BJ (cell line): ENCODE results near the gene EPHB2. TPM values are rescaled to one million over a fixed set of nuclear protein-coding genes. Genes with fewer than 3 reads are reported as not detected.
"Not testable (repeated sequence)": the region's sequence is repeated elsewhere in the genome, so short reads cannot be mapped to it uniquely, and the experiment has no call there.

Experiments
- CTCF ChIA-PET: fragments of 350-600 bp; formaldehyde crosslinking; extraction: SDS; loops from one replicate; lab custom pipeline; 2021; ENCODE audit warnings: antibody characterized with exemption, inconsistent platforms; lab: Yijun Ruan, JAX
- POLR2A ChIA-PET: fragments of 300-600 bp; sonication (Branson Sonifier 250); formaldehyde crosslinking; extraction: SDS; loops from one replicate; lab custom pipeline; 2021; ENCODE audit warnings: antibody characterized with exemption; lab: Charles Lee
- DNase-seq: peaks from one replicate; pipeline ENCODE4 v3.0.0-alpha.2; 2011; ENCODE audit warnings: low read depth
- H3K27me3 ChIP-seq: 2 replicates; pipeline ENCODE4 v1.6.0; 2011; ENCODE audit warnings: low read length; ENCODE audit not compliant: control insufficient read depth, insufficient read depth
- H3K36me3 ChIP-seq: 2 replicates; pipeline ENCODE4 v1.5.1; 2011; ENCODE audit warnings: low read length; ENCODE audit not compliant: control insufficient read depth, insufficient read depth
- H3K4me3 ChIP-seq: 2 replicates; pipeline ENCODE4 v1.5.1; 2011; ENCODE audit warnings: low read depth, mild to moderate bottlenecking, control low read depth, low read length
- polyA plus RNA-seq: library from polyadenylated mRNA; depleted of rRNA; stranded (reverse); fragments of >200 nt; gene quantifications from 2 replicates; pipeline ENCODE4 v1.2.3, GENCODE V29; 2011
- TF ChIP-seq, protein P1 (sequence below): IDR thresholded peaks from 2 replicates; pipeline ENCODE4 v1.5.1; 2011; ENCODE audit warnings: low read depth, mild to moderate bottlenecking, control low read depth, inconsistent platforms, low read length, moderate library complexity; ENCODE audit not compliant: insufficient read depth

EPHB2 gene
- polyA plus RNA-seq, 1 experiment, result 8.7 TPM

DNA sequence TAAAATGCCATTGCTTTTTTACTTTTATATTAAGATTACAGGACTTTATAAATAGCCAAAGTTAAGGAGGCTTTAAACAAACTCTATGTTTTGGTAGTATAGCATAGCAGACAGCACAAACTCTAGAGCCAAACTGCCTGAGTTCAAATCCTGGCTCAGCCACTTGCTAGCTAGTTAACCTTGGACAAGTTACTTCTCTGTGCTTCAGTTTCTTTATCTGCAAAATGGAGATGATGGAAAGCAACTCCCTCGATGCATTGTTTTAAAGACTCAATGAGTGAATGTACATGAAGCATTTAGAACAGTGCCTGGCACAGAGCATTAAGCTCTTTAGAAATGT lies 36.3 kb upstream of the EPHB2 start:
- Histone ChIP-seq H3K36me3 (no peaks in the 10 kb centered on the region), H3K4me3 (no peak overlapping the region), H3K27me3 (peaks cover 28% of the 10 kb centered on the region)
- ChIA-PET CTCF (interaction anchor here (0.8 to 8.1 kb wide), 22 partner anchors 9 to 509 kb away, joined by 3 to 121 read pairs (median 4); partner anchors contain the start of gene C1QB), POLR2A (no interaction called here)
- TF ChIP-seq, protein P1, sequence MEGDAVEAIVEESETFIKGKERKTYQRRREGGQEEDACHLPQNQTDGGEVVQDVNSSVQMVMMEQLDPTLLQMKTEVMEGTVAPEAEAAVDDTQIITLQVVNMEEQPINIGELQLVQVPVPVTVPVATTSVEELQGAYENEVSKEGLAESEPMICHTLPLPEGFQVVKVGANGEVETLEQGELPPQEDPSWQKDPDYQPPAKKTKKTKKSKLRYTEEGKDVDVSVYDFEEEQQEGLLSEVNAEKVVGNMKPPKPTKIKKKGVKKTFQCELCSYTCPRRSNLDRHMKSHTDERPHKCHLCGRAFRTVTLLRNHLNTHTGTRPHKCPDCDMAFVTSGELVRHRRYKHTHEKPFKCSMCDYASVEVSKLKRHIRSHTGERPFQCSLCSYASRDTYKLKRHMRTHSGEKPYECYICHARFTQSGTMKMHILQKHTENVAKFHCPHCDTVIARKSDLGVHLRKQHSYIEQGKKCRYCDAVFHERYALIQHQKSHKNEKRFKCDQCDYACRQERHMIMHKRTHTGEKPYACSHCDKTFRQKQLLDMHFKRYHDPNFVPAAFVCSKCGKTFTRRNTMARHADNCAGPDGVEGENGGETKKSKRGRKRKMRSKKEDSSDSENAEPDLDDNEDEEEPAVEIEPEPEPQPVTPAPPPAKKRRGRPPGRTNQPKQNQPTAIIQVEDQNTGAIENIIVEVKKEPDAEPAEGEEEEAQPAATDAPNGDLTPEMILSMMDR, result no peak
- DNase-seq, result no peak

- POLR2A ChIA-PET, H3K4me3 ChIP-seq, DNase-seq, H3K36me3 ChIP-seq: not testable (repeated sequence)
- CTCF ChIA-PET, result interaction anchor here (0.6 to 8.1 kb wide), 8 partner anchors 13 to 288 kb away, joined by 3 to 121 read pairs (median 5); no protein-coding TSS in a partner anchor
- H3K27me3 ChIP-seq, result peaks cover 22% of the 10 kb centered on the region
These were observed 34.5 kb upstream of the EPHB2 start for GRCh38 chr1:22676151-22676550.

DNA sequence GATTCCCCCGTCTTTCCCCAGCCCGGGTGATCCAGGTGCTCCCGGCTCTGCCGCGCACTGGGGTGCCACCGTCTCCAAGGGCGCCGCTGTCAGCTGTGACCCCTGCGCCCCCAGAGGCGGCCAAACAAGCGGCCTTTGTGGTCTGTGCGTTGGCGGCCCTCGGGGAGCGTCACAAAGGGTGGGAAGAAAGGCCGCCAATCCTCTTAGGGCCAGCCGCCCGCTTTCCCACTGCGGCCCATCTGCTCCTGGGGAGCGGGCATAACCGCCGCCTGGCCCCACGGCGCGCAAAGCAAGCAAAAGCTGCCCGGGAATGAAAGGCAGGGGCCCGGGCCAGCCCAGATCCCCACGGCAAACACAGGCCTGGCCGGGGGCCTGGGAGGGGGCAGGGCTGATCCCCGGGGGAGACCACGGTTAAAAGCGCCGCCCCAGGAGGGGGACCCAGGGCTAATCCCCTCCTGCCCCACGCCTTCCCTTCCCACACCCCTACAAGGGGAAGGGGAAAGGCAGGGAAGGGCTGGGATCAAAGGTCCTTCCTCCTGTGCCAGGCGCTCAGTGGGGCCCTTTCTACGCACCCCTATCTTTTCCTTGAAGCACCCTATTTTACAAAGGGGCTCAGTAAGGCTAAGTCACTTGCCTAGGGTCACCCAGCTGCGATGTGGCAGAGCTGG lies 33.6 kb upstream of the EPHB2 start:
- no peak for DNase-seq
- POLR2A ChIA-PET, result interaction anchor here (0.5 to 0.6 kb wide), 2 partner anchors 257 to 334 kb away, joined by 3 to 6 read pairs; no protein-coding TSS in a partner anchor
- CTCF ChIA-PET, result interaction anchor here (1.1 to 8.1 kb wide), 6 partner anchors 14 to 287 kb away, joined by 3 to 121 read pairs (median 4); no protein-coding TSS in a partner anchor

DNA sequence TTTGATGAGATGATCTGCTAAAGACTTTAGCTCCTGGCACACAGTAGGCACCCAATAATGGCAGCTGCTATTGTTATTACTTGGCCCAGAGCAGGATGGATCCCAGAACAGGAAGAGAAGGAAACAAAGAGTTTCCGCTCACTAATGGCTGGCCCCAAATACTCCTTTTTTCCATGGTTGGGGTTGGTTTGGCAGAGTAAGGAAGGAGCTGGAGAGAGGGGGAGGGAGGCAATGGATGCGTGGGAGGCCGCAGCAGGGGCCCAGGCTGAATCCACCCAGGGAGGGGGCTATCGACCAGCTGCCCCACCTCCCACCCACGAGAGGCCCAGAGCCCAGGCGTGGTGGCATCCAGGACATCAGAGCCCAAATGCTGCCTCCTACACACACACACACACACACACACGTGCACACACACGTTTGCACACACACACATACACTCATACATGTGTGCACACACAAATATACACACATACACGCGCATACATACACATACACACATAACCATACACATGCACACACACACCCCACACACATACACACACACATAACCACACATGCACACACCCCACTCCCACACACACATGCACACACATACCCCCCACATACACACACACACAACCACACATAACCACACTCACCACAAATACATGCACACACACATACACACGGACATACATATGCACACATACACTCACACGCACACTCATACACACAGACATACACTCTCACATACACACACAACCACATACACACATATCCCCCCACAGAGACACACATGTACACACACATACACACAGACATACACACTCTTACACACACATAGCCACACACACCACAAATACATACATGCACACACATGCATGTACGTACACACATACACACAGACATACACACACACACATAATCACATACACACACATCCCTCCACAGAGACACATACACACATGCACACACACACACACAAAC lies 32.4 kb upstream of the EPHB2 start:
- H3K36me3 ChIP-seq, result no peaks in the 10 kb centered on the region
- no peak overlapping the region for H3K4me3 ChIP-seq
- H3K27me3 ChIP-seq, result peaks cover 7% of the 10 kb centered on the region
- POLR2A ChIA-PET, result no interaction called here
- CTCF ChIA-PET, result interaction anchor here (1.2 to 1.3 kb wide), 2 partner anchors 183 to 252 kb away, joined by 3 to 4 read pairs; no protein-coding TSS in a partner anchor
- DNase-seq, result no peak
- TF ChIP-seq, protein P1, result no peak

More for the DNA sequence above, 33.6 kb upstream of the EPHB2 start:
- no peaks in the 10 kb centered on the region for H3K36me3 ChIP-seq
- no peak overlapping the region for H3K4me3 ChIP-seq
- TF ChIP-seq, protein P1, result no peak
- H3K27me3 ChIP-seq, result peaks cover 16% of the 10 kb centered on the region

- POLR2A ChIA-PET, result no interaction called here
These were observed 29.9 kb upstream of the EPHB2 start for GRCh38 chr1:22680726-22681125.

More at GRCh38 chr1:22680726-22681125, 29.9 kb upstream of the EPHB2 start:
- no peak for DNase-seq
- Histone ChIP-seq H3K4me3 (no peak overlapping the region), H3K36me3 (no peaks in the 10 kb centered on the region), H3K27me3 (peaks cover 2% of the 10 kb centered on the region; the same call in 1 of the 2 replicates)
- TF ChIP-seq, protein P1, result no peak
- CTCF ChIA-PET, result interaction anchor here (1.1 kb wide), 1 partner anchor 24 kb away, joined by 3 read pairs; no protein-coding TSS in a partner anchor
